LNCAP (cell line): ENCODE results near the gene EHD1.

Source experiments
- TF ChIP-seq, protein P1 (sequence below): fragments of 450-650 bp; IDR thresholded peaks from 2 replicates; pipeline ENCODE4 v1.5.1; 2017; ENCODE audit warnings: mild to moderate bottlenecking

Gene EHD1

GRCh38 chr11:64878494-64879243 lies at the start of gene EHD1:
TSS of gene EHD1 (minus strand) at chr11:64878621. CDS start at chr11:64878464, 157 bp downstream.
- TF ChIP-seq, protein P1, sequence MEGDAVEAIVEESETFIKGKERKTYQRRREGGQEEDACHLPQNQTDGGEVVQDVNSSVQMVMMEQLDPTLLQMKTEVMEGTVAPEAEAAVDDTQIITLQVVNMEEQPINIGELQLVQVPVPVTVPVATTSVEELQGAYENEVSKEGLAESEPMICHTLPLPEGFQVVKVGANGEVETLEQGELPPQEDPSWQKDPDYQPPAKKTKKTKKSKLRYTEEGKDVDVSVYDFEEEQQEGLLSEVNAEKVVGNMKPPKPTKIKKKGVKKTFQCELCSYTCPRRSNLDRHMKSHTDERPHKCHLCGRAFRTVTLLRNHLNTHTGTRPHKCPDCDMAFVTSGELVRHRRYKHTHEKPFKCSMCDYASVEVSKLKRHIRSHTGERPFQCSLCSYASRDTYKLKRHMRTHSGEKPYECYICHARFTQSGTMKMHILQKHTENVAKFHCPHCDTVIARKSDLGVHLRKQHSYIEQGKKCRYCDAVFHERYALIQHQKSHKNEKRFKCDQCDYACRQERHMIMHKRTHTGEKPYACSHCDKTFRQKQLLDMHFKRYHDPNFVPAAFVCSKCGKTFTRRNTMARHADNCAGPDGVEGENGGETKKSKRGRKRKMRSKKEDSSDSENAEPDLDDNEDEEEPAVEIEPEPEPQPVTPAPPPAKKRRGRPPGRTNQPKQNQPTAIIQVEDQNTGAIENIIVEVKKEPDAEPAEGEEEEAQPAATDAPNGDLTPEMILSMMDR = peak; percentile 71

- TF ChIP-seq, protein P1 = no peak
Measured at GRCh38 chr11:64926689-64927088, 48.3 kb upstream of the EHD1 start.

DNA sequence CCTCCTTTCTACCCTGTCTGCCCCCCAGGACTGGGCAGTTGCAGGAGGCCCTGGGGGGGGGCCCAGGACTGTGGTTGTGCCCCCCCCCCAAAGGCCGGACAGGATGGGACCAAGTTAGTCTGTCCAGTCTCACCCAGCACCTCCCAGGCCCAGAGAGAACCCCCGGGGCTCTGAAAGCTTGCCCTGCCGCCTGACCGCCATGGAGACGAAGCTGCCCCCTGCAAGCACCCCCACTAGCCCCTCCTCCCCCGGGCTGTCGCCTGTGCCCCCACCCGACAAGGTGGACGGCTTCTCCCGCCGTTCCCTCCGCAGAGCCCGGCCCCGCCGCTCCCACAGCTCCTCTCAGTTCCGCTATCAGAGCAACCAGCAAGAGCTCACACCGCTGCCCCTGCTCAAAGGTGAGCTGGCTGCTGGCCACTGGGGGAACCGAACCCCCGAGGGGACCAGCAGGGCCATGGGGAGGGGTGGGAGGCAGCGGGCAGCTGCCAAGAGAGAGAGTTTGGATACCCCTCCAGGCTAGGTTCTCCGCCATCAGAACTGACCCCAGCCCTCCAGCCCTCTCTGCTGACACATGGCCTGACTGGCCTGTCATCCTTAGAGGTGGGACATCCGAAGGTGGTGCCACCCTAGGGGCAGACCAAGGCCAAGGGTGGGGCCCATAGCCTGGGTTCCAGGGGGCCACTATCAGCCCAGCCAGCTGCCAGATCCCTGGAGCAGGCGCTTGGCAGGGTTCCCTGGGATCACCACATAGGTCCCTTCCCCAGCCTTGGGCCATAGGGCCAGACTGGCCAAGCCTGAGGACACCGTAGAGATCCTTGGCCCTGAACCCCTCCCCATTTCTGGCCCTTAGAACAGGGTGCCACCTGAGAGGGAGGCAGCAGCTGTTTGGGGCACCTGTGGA lies 47.4 kb upstream of the EHD1 start:
- TF ChIP-seq, protein P1 = no peak

DNA sequence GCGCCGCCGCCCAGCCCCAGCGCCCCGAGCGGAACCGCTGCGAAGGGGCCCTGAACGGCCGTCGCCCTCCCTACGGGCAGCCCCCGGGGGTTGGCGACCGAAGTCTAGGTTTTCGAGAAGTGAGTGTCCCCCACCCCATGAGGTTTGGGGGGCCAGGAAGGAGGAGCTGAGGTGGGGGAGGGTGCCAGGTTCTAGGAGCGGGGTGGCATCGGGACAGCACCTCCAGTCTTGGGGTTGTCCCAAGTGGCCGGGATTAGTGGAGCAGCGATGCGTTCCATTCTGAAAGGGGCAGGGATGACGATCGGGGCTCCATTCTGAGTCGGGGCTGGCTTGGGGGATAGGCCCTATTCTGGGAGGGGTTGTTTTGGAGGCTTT lies 46.5 kb upstream of the EHD1 start:
- TF ChIP-seq, protein P1 = no peak

DNA sequence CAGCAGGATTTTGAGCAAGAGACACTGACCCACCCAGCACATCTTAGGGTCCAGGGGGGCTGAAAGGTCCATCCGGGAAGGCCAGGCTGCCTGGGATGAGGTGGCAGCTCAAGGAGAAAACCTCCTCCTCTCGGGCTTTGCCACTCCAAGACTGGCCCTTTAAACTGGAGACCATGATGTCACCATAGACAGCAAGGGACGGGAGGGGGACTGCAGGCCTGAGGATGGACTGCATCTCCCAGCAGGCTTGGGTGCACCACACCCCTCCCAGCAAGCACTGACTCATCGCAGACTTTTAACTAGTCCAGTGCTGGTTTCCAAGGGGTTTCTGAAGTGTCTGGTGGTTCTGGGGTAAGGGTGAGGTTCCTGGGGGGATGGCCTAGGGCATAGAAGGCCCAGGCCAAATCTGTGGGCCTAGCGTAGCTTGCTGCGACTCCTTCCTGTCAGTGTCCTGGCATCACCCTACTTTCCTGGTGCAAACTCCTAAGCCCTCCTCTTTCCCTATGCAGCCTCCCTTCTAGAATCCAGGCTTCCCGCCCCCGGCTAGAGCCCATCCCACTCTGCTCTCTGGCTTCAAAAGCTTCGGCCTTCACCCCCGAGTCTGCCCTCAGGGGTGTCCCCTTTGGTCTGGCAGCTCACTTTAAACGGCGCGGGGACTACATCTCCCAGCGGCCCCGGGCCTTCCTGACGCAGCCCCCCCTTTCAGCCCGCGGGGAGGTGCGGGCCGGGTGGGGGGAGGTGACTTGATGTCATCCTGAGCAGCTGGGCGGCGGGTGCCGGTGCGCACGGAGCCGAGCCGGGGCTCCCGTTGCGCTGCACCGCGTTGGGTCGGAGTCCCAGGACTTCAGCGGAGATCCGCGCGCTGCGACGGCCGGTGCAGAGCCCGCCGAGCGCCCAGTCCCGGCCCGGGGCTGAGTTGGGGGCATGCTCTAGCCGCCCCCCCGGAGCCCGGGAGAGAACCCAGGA lies 45.8 kb upstream of the EHD1 start, which contains the start of gene PPP2R5B:
Gene PPP2R5B (plus strand): TSS at position 746 of the 966 bp plus-strand sequence. CDS start 1,046 bp downstream, outside the sequence.
- TF ChIP-seq, protein P1 = no peak

GRCh38 chr11:64923151-64923661 lies 44.8 kb upstream of the EHD1 start:
- TF ChIP-seq, protein P1 = no peak
